Upper lobe of left lung (tissue), 4 donors: Measurements from ENCODE around the gene PBOV1.

Experiments
- CTCF ChIP-seq, 6 experiments: fragments of 450-650 bp in 4 of 6; fragments of 200-600 bp in 2 of 6; sonication (generic) in 2 of 6; IDR thresholded peaks; one replicate each; pipeline ENCODE4 v1.5.1; 2016 to 2019; ENCODE audit warnings: antibody characterized with exemption in 6 of 6
- POLR2A ChIP-seq, 4 donors: fragments of 450-650 bp; IDR thresholded peaks; one replicate each; pipeline ENCODE4 v1.5.1; 2016 to 2017; ENCODE audit warnings: antibody characterized with exemption in 4 of 4, mild to moderate bottlenecking in 2 of 4

- TF ChIP-seq CTCF (IDR thresholded peaks at IDR 0.05), result no peak
- TF ChIP-seq POLR2A (IDR thresholded peaks at IDR 0.05), result no peak
Observed at GRCh38 chr6:138258197-138258596, 39.9 kb upstream of the PBOV1 start.
